ENCODE results near the gene DGKQ. TPM values are rescaled to one million over a fixed set of nuclear protein-coding genes. Genes with fewer than 3 reads are reported as not detected.

The DGKQ gene
- total and polyA plus RNA-seq, 2 of the 13 experiments (the other 11 are each of a cell fraction or from before 2014, with no cell fraction given), result 4.5 to 7.2 TPM

GRCh38 chr4:985123-985830 lies 11.9 kb upstream of the DGKQ start (continued):
- TF ChIP-seq POGK (CRISPR knock-in tag; conservative IDR thresholded peaks at IDR 0.05) (peak; percentile 81; the same call in 1 of the 2 replicates), ZNF841 (CRISPR knock-in tag; IDR thresholded peaks at IDR 0.05; ENCODE audit: borderline replicate concordance) (no peak), ZNF564 (CRISPR knock-in tag; IDR thresholded peaks at IDR 0.05) (no peak), HOMEZ (CRISPR knock-in tag; IDR thresholded peaks at IDR 0.05; ENCODE audit: low read depth) (no peak), SPEN (CRISPR knock-in tag; IDR thresholded peaks at IDR 0.05; ENCODE audit: low read depth) (peak; percentile 52; the same call in 1 of the 2 replicates), ZNF24 (IDR thresholded peaks at IDR 0.05) (no peak), CENPBD1 (CRISPR knock-in tag; IDR thresholded peaks at IDR 0.05; ENCODE audit: borderline replicate concordance, low read depth) (no peak), TCF7 (IDR thresholded peaks at IDR 0.05; ENCODE audit: low read depth) (no peak), TFAP4 (IDR thresholded peaks at IDR 0.05; ENCODE audit: borderline replicate concordance, low read depth) (no peak), MAX (IDR thresholded peaks at IDR 0.05) (no peak), RXRA (CRISPR knock-in tag; IDR thresholded peaks at IDR 0.05) (0 out of 2 replicates have a peak, but pooled peaks have one; percentile 26), SNRNP70 (IDR thresholded peaks at IDR 0.05; ENCODE audit: low read depth, low read length) (no peak), HDAC1 (CRISPR knock-in tag; IDR thresholded peaks at IDR 0.05) (peak; percentile 6; the same call in 1 of the 2 replicates), ATF7 (IDR thresholded peaks at IDR 0.05) (no peak), ATF7 (CRISPR knock-in tag; IDR thresholded peaks at IDR 0.05) (no peak), DNMT3B (CRISPR knock-in tag; conservative IDR thresholded peaks at IDR 0.05) (no peak), ZNF407 (CRISPR knock-in tag; IDR thresholded peaks at IDR 0.05; ENCODE audit: not compliant biosample characterization) (no peak)
